HEK293 (cell line): ENCODE data around the gene SYNPO.

Experiments used
- BCL11B ChIP-seq: fragments of 450-650 bp; formaldehyde crosslinking; IDR thresholded peaks from 2 replicates; pipeline ENCODE4 v1.5.1; 2016; ENCODE audit warnings: low read depth, missing biosample characterization, missing genetic modification characterization
- GLIS2 ChIP-seq: fragments of 450-650 bp; formaldehyde crosslinking; IDR thresholded peaks from 2 replicates; pipeline ENCODE4 v1.5.1; 2016; ENCODE audit warnings: missing biosample characterization, missing genetic modification characterization
- MYNN ChIP-seq: fragments of 450-650 bp; formaldehyde crosslinking; IDR thresholded peaks from 2 replicates; pipeline ENCODE4 v1.5.1; 2016; ENCODE audit warnings: missing biosample characterization, missing genetic modification characterization, borderline replicate concordance
- SP2 ChIP-seq: fragments of 450-650 bp; formaldehyde crosslinking; IDR thresholded peaks from 2 replicates; pipeline ENCODE4 v1.5.1; 2016; ENCODE audit warnings: missing biosample characterization, missing genetic modification characterization
- YY2 ChIP-seq: fragments of 450-650 bp; formaldehyde crosslinking; IDR thresholded peaks from 2 replicates; pipeline ENCODE4 v1.5.1; 2016; ENCODE audit warnings: missing biosample characterization, missing genetic modification characterization
- ZBTB1 ChIP-seq: fragments of 450-650 bp; formaldehyde crosslinking; IDR thresholded peaks from 2 replicates; pipeline ENCODE4 v1.5.1; 2016; ENCODE audit warnings: missing biosample characterization, missing genetic modification characterization
- ZBTB20 ChIP-seq: fragments of 450-650 bp; formaldehyde crosslinking; IDR thresholded peaks from 2 replicates; pipeline ENCODE4 v1.5.1; 2016; ENCODE audit warnings: missing biosample characterization, missing genetic modification characterization
- ZFP41 ChIP-seq: fragments of 450-650 bp; formaldehyde crosslinking; IDR thresholded peaks from 2 replicates; pipeline ENCODE4 v1.5.1; 2016; ENCODE audit warnings: missing biosample characterization, missing genetic modification characterization, borderline replicate concordance
- ZNF133 ChIP-seq: fragments of 450-650 bp; formaldehyde crosslinking; IDR thresholded peaks from 2 replicates; pipeline ENCODE4 v1.5.1; 2016; ENCODE audit warnings: missing biosample characterization, missing genetic modification characterization
- ZNF175 ChIP-seq: fragments of 450-650 bp; formaldehyde crosslinking; IDR thresholded peaks from 2 replicates; pipeline ENCODE4 v1.5.1; 2016; ENCODE audit warnings: missing biosample characterization, missing genetic modification characterization
- ZNF23 ChIP-seq: fragments of 450-650 bp; formaldehyde crosslinking; IDR thresholded peaks from 2 replicates; pipeline ENCODE4 v1.5.1; 2016; ENCODE audit warnings: missing biosample characterization, missing genetic modification characterization, borderline replicate concordance
- ZNF239 ChIP-seq: fragments of 450-650 bp; formaldehyde crosslinking; IDR thresholded peaks from 2 replicates; pipeline ENCODE4 v1.5.1; 2016; ENCODE audit warnings: missing biosample characterization, missing genetic modification characterization
- ZNF24 ChIP-seq: fragments of 450-650 bp; formaldehyde crosslinking; IDR thresholded peaks from 2 replicates; pipeline ENCODE4 v1.5.1; 2016; ENCODE audit warnings: missing biosample characterization, missing genetic modification characterization
- ZNF248 ChIP-seq: fragments of 450-650 bp; formaldehyde crosslinking; IDR thresholded peaks from 2 replicates; pipeline ENCODE4 v1.5.1; 2017; ENCODE audit warnings: missing biosample characterization, missing genetic modification characterization
- ZNF266 ChIP-seq: fragments of 450-650 bp; formaldehyde crosslinking; IDR thresholded peaks from 2 replicates; pipeline ENCODE4 v1.5.1; 2016; ENCODE audit warnings: missing biosample characterization, missing genetic modification characterization, low read depth
- ZNF302 ChIP-seq: fragments of 450-650 bp; formaldehyde crosslinking; IDR thresholded peaks from 2 replicates; pipeline ENCODE4 v1.5.1; 2016; ENCODE audit warnings: missing biosample characterization, missing genetic modification characterization, low read depth
- ZNF311 ChIP-seq: fragments of 450-650 bp; formaldehyde crosslinking; IDR thresholded peaks from 2 replicates; pipeline ENCODE4 v1.5.1; 2017; ENCODE audit warnings: missing biosample characterization, missing genetic modification characterization, borderline replicate concordance
- ZNF501 ChIP-seq: fragments of 450-650 bp; formaldehyde crosslinking; IDR thresholded peaks from 2 replicates; pipeline ENCODE4 v1.5.1; 2016; ENCODE audit warnings: missing biosample characterization, missing genetic modification characterization
- ZNF514 ChIP-seq: fragments of 450-650 bp; formaldehyde crosslinking; IDR thresholded peaks from 2 replicates; pipeline ENCODE4 v1.5.1; 2016; ENCODE audit warnings: missing biosample characterization, missing genetic modification characterization
- ZNF677 ChIP-seq: fragments of 450-650 bp; IDR thresholded peaks from 2 replicates; pipeline ENCODE4 v1.5.0; 2018; ENCODE audit warnings: missing biosample characterization, mild to moderate bottlenecking, missing genetic modification characterization, moderate library complexity
- ZNF768 ChIP-seq: fragments of 450-650 bp; formaldehyde crosslinking; IDR thresholded peaks from 2 replicates; pipeline ENCODE4 v1.5.1; 2018; ENCODE audit warnings: missing biosample characterization, mild to moderate bottlenecking, missing genetic modification characterization
- ZNF791 ChIP-seq: fragments of 450-650 bp; formaldehyde crosslinking; IDR thresholded peaks from 2 replicates; pipeline ENCODE4 v1.5.1; 2016; ENCODE audit warnings: missing biosample characterization, missing genetic modification characterization
- ZNF837 ChIP-seq: fragments of 450-650 bp; formaldehyde crosslinking; IDR thresholded peaks from 2 replicates; pipeline ENCODE4 v1.5.1; 2016; ENCODE audit warnings: missing biosample characterization, missing genetic modification characterization
- ZSCAN23 ChIP-seq: fragments of 450-650 bp; formaldehyde crosslinking; IDR thresholded peaks from 2 replicates; pipeline ENCODE4 v1.5.1; 2016; ENCODE audit warnings: missing biosample characterization, missing genetic modification characterization
- TF ChIP-seq, protein P1 (sequence below): fragments of 450-650 bp; formaldehyde crosslinking; IDR thresholded peaks from 2 replicates; pipeline ENCODE4 v1.5.0; 2017; ENCODE audit warnings: missing biosample characterization, missing genetic modification characterization, borderline replicate concordance
- TF ChIP-seq, protein P2 (sequence below): fragments of 450-650 bp; formaldehyde crosslinking; IDR thresholded peaks from 2 replicates; pipeline ENCODE4; 2016; ENCODE audit warnings: missing biosample characterization, missing genetic modification characterization
- TF ChIP-seq, protein P3 (sequence below): fragments of 450-650 bp; formaldehyde crosslinking; IDR thresholded peaks from 2 replicates; pipeline ENCODE4 v1.5.1; 2016; ENCODE audit warnings: missing biosample characterization, missing genetic modification characterization
- TF ChIP-seq, protein P4 (sequence below): fragments of 450-650 bp; formaldehyde crosslinking; IDR thresholded peaks from 2 replicates; pipeline ENCODE4 v1.5.1; 2016; ENCODE audit warnings: missing biosample characterization, missing genetic modification characterization

The SYNPO gene

DNA sequence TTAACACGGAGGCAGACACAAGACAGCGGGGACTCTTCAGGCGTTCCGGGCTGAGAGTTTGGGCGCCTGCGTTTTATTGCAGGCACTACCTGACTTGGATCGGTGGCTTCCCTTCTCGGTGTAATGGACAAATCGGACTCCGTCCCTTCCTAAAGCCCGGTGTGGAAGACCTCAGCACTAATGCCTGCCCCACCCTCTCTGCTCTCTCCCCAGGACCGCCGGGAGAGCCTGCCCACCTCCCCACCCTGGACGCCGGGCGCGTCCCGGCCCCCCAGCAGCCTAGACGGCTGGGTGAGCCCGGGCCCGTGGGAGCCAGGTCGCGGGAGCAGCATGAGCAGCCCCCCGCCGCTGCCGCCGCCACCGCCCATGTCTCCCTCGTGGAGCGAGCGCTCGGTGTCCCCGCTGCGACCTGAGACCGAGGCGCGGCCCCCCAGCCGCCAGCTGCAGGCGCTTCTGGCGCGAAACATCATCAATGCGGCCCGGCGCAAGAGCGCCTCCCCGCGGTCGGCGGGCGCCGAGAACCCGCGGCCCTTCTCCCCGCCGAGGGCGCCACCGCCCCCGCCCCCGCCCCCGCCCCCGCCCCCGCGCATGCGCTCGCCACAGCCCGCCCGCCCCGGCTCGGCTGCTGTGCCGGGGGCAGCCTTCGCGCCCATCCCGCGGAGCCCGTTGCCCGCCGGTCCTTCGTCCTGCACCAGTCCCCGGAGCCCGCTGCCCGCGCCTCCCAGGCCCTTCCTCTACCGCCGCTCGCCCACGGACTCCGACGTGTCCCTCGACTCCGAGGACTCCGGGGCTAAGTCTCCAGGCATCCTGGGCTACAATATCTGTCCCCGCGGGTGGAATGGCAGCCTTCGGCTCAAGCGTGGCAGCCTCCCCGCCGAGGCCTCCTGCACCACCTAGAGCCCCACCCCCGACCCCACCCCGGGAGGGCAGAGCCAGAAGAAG, 16.0 kb downstream of the SYNPO start (continued):
- TF ChIP-seq BCL11B (tag by site-specific recombination) (0 out of 2 replicates have a peak, but pooled peaks have one; percentile 24), GLIS2 (tag by site-specific recombination) (peak; percentile 93), ZNF24 (tag by site-specific recombination) (no peak), ZNF311 (tag by site-specific recombination) (no peak), ZNF248 (no peak), MYNN (no peak), ZSCAN23 (no peak), YY2 (tag by site-specific recombination) (no peak), ZNF501 (tag by site-specific recombination) (peak; percentile 32; the same call in 1 of the 2 replicates), ZNF837 (no peak), ZNF768 (no peak), ZBTB1 (tag by site-specific recombination) (no peak), ZNF266 (tag by site-specific recombination) (no peak), SP2 (peak; percentile 20), ZNF791 (tag by site-specific recombination) (no peak), ZNF302 (no peak), ZBTB20 (tag by site-specific recombination) (no peak), ZNF23 (tag by site-specific recombination) (no peak), ZNF514 (tag by site-specific recombination) (no peak), ZNF175 (tag by site-specific recombination) (no peak), ZNF239 (tag by site-specific recombination) (no peak), ZNF133 (no peak), ZFP41 (tag by site-specific recombination) (no peak), ZNF677 (tag by site-specific recombination) (no peak)
- TF ChIP-seq, protein P1, sequence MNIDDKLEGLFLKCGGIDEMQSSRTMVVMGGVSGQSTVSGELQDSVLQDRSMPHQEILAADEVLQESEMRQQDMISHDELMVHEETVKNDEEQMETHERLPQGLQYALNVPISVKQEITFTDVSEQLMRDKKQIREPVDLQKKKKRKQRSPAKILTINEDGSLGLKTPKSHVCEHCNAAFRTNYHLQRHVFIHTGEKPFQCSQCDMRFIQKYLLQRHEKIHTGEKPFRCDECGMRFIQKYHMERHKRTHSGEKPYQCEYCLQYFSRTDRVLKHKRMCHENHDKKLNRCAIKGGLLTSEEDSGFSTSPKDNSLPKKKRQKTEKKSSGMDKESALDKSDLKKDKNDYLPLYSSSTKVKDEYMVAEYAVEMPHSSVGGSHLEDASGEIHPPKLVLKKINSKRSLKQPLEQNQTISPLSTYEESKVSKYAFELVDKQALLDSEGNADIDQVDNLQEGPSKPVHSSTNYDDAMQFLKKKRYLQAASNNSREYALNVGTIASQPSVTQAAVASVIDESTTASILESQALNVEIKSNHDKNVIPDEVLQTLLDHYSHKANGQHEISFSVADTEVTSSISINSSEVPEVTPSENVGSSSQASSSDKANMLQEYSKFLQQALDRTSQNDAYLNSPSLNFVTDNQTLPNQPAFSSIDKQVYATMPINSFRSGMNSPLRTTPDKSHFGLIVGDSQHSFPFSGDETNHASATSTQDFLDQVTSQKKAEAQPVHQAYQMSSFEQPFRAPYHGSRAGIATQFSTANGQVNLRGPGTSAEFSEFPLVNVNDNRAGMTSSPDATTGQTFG (tag by site-specific recombination) = no peak
- TF ChIP-seq, protein P2, sequence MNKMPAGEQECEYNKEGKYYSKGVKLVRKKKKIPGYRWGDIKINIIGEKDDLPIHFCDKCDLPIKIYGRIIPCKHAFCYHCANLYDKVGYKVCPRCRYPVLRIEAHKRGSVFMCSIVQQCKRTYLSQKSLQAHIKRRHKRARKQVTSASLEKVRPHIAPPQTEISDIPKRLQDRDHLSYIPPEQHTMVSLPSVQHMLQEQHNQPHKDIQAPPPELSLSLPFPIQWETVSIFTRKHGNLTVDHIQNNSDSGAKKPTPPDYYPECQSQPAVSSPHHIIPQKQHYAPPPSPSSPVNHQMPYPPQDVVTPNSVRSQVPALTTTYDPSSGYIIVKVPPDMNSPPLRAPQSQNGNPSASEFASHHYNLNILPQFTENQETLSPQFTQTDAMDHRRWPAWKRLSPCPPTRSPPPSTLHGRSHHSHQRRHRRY (tag by site-specific recombination) = no peak
- TF ChIP-seq, protein P3, sequence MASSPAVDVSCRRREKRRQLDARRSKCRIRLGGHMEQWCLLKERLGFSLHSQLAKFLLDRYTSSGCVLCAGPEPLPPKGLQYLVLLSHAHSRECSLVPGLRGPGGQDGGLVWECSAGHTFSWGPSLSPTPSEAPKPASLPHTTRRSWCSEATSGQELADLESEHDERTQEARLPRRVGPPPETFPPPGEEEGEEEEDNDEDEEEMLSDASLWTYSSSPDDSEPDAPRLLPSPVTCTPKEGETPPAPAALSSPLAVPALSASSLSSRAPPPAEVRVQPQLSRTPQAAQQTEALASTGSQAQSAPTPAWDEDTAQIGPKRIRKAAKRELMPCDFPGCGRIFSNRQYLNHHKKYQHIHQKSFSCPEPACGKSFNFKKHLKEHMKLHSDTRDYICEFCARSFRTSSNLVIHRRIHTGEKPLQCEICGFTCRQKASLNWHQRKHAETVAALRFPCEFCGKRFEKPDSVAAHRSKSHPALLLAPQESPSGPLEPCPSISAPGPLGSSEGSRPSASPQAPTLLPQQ = 0 out of 2 replicates have a peak, but pooled peaks have one; percentile 35
- TF ChIP-seq, protein P4, sequence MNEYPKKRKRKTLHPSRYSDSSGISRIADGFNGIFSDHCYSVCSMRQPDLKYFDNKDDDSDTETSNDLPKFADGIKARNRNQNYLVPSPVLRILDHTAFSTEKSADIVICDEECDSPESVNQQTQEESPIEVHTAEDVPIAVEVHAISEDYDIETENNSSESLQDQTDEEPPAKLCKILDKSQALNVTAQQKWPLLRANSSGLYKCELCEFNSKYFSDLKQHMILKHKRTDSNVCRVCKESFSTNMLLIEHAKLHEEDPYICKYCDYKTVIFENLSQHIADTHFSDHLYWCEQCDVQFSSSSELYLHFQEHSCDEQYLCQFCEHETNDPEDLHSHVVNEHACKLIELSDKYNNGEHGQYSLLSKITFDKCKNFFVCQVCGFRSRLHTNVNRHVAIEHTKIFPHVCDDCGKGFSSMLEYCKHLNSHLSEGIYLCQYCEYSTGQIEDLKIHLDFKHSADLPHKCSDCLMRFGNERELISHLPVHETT (tag by site-specific recombination) = no peak
